ACC112 (cell line): Measurements from ENCODE around the gene MUC2.

ENCODE experiments used
- H2AFZ ChIP-seq: fragments of 200-600 bp; sonication (generic); one replicate; pipeline ENCODE4 v1.6.0; 2017; ENCODE audit warnings: antibody characterized with exemption, low read length; ENCODE audit not compliant: unreplicated experiment
- H3K27ac ChIP-seq: fragments of 200-600 bp; sonication (generic); 2 replicates; pipeline ENCODE4 v1.5.1; 2014; ENCODE audit warnings: low read depth, mild to moderate bottlenecking, antibody characterized with exemption, low read length, moderate library complexity
- H3K27me3 ChIP-seq: fragments of 200-600 bp; sonication (generic); 2 replicates; pipeline ENCODE4 v1.6.1; 2014; ENCODE audit warnings: mild to moderate bottlenecking, antibody characterized with exemption, low read length, moderate library complexity, mixed read lengths; ENCODE audit not compliant: insufficient read depth
- H3K36me3 ChIP-seq: fragments of 200-600 bp; sonication (generic); 2 replicates; pipeline ENCODE4 v1.6.1; 2016; ENCODE audit warnings: mild to moderate bottlenecking, antibody characterized with exemption, low read length, moderate library complexity, mixed read lengths; ENCODE audit not compliant: insufficient read depth
- H3K4me1 ChIP-seq: fragments of 200-600 bp; sonication (generic); one replicate; pipeline ENCODE4 v1.6.1; 2016; ENCODE audit warnings: low read length, mixed read lengths; ENCODE audit not compliant: insufficient read depth, unreplicated experiment, control insufficient read depth
- H3K4me3 ChIP-seq: fragments of 200-600 bp; sonication (generic); 2 replicates; pipeline ENCODE4 v1.5.1; 2014; ENCODE audit warnings: mild to moderate bottlenecking, low read depth, low read length
- H3K79me2 ChIP-seq: fragments of 200-600 bp; sonication (generic); one replicate; pipeline ENCODE4 v1.6.0; 2016; ENCODE audit warnings: low read length; ENCODE audit not compliant: control insufficient read depth, unreplicated experiment, insufficient read depth

MUC2 gene

GRCh38 chr11:1074244-1075221, at the start of gene MUC2:
MUC2 (plus strand) TSS chr11:1074874.
- peak within 1 kb of the TSS; percentile 84 for H2AFZ ChIP-seq
- H3K4me3 ChIP-seq = no peak within 1 kb of the TSS
- no peaks in the 10 kb centered on the region for H3K27me3 ChIP-seq
- H3K4me1 ChIP-seq = peaks cover 21% of the 10 kb centered on the region
- H3K36me3 ChIP-seq = no peaks in the 10 kb centered on the region
- peak within 1 kb of the TSS; percentile 15; the same call in 1 of the 2 replicates for H3K27ac ChIP-seq
- no peaks in the 10 kb centered on the region for H3K79me2 ChIP-seq

DNA sequence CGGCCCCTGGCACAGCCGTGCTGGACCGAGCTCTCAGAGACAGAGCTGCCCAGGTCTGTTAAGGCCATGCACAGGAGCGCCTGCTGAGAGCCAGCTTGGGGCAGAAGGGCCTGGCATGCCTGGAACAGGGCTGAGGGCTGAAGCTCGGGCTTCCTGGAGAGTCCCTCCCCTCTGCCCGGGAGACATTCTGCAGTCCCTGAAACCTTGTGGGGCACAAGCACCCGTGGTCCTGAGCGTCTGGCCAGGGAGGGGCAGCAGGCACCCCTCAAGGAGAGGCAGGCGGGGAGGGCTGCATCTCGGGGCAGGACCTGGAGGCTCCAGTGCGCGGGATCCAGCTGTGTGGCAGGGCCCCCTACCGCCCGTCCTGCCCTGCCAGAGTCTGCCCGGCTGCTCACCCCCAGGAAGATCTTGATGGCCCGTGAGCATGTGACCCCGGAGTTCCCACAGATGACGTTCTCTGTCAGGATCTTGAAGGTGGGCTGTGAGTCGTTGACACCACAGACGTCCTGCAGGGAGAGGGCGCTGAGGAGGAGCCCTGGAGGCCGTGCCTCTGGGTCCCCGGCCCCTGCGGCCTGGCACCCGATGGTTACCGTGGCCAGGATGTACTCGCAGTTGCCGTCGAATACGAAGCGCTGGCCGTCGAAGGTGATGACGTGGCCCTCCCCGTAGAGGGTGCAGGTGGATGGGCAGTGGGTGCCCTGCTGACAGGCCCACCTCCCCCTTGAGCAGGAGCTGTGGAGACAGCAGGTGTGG, 49.1 kb upstream of the MUC2 start:
- no peak overlapping the region for H3K4me3 ChIP-seq
- no peak overlapping the region for H2AFZ ChIP-seq

GRCh38 chr11:1026163-1026450, 48.6 kb upstream of the MUC2 start:
- no peaks in the 10 kb centered on the region for H3K79me2 ChIP-seq
- H2AFZ ChIP-seq = no peak overlapping the region
- H3K27me3 ChIP-seq = no peaks in the 10 kb centered on the region
- H3K27ac ChIP-seq = no peak overlapping the region
- no peak overlapping the region for H3K4me3 ChIP-seq
- H3K4me1 ChIP-seq = no peaks in the 10 kb centered on the region
- H3K36me3 ChIP-seq = no peaks in the 10 kb centered on the region

More for the DNA sequence above, 49.1 kb upstream of the MUC2 start:
- no peak overlapping the region for H3K27ac ChIP-seq
- no peaks in the 10 kb centered on the region for H3K36me3 ChIP-seq
- H3K27me3 ChIP-seq = no peaks in the 10 kb centered on the region
- no peaks in the 10 kb centered on the region for H3K4me1 ChIP-seq
- H3K79me2 ChIP-seq = no peaks in the 10 kb centered on the region

DNA sequence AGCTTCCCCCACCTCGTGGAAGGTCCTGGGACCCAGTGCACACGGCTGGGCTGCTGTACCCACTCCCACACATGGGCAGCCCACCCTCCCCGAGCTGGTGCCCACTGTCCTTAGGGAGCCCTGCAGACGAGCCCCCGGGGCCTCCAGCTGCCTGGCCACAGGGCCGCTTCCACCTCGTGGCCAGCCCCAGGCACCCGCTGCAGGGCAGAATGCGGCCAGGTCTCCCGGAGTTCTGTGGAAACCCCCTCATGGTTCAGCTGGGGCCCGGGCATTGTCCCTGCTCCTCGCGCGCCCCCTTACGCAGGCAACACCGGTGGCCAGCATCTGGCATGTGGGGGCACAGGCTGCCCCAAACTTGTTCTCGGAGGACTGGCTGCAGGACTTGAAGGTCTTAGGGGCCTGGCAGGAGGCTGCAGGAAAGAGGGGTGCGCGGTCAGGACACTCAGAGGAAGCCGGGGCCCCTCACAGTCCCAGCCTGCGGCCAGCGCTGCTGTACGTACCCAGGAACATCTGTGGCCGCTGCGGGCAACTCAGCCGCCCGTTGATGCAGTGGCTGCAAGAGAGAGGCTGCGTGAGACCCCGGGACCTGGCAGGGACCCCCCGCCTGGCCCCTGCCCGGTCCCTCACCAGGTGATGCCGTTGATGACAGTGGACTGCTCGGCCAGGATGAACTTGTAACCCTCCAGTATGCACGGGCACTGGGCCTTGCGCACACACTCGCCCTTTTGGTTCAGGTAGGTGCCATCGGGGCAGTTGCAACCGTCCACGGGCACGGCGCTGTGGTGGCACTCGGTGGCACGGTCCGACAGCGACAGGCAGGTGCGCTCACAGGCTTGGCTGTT, 47.8 kb upstream of the MUC2 start:
- H3K27me3 ChIP-seq = no peaks in the 10 kb centered on the region
- no peak overlapping the region for H3K27ac ChIP-seq
- no peak overlapping the region for H3K4me3 ChIP-seq
- no peaks in the 10 kb centered on the region for H3K36me3 ChIP-seq
- H3K79me2 ChIP-seq = no peaks in the 10 kb centered on the region
- no peaks in the 10 kb centered on the region for H3K4me1 ChIP-seq
- no peak overlapping the region for H2AFZ ChIP-seq

GRCh38 chr11:1027483-1028290, 47.0 kb upstream of the MUC2 start:
- Histone ChIP-seq H2AFZ (no peak overlapping the region), H3K79me2 (no peaks in the 10 kb centered on the region), H3K27ac (no peak overlapping the region), H3K4me3 (no peak overlapping the region), H3K4me1 (no peaks in the 10 kb centered on the region), H3K27me3 (no peaks in the 10 kb centered on the region), H3K36me3 (no peaks in the 10 kb centered on the region)

- Histone ChIP-seq H3K27ac (no peak overlapping the region), H3K27me3 (no peaks in the 10 kb centered on the region), H2AFZ (no peak overlapping the region), H3K4me1 (no peaks in the 10 kb centered on the region), H3K36me3 (no peaks in the 10 kb centered on the region), H3K79me2 (no peaks in the 10 kb centered on the region), H3K4me3 (no peak overlapping the region)
Measured at GRCh38 chr11:1028291-1028540, 46.5 kb upstream of the MUC2 start.

DNA sequence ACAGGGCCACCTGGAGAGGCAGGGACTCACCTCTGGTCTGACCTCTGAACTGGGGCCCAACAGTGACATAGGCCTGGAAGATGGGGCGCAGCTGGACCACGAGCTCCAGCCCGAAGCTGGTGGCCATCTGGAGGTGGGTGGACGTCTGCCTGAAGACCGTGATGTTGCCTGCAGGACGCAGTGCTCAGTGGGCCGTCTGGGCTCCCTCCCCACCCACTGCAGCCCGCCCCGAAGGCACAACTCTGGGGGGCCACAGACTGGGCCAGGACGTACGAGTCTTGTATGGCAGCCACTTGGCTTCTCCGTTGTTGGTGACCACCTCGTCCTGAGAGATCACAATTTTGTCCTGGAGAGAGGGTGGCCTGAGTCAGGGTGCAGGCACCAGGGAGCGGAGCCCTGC, 46.1 kb upstream of the MUC2 start:
- no peak overlapping the region for H2AFZ ChIP-seq
- H3K36me3 ChIP-seq = no peaks in the 10 kb centered on the region
- H3K27ac ChIP-seq = no peak overlapping the region
- H3K27me3 ChIP-seq = no peaks in the 10 kb centered on the region
- no peak overlapping the region for H3K4me3 ChIP-seq
- no peaks in the 10 kb centered on the region for H3K79me2 ChIP-seq
- no peaks in the 10 kb centered on the region for H3K4me1 ChIP-seq

DNA sequence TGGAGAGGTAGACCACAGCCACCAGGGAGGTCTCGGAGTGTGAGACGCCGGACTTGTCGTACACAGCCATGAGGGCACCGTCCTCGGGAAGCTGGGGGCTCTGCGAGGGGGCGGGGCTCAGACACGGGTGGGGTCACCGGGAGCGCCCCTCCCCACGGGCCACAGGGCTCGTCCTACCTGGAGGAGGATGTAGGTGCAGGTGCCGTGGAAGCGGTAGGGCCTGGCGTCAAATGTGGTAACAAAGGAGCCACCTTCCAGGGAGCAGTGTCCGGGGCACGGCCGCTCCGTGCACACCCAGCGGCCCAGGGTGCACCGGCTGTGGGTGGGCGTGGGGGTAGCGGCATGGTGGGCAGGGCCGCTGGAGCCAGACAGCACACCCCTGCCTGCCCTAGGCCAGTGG, 45.6 kb upstream of the MUC2 start:
- no peak overlapping the region for H3K27ac ChIP-seq
- no peak overlapping the region for H3K4me3 ChIP-seq
- no peaks in the 10 kb centered on the region for H3K27me3 ChIP-seq
- H3K79me2 ChIP-seq = no peaks in the 10 kb centered on the region
- no peaks in the 10 kb centered on the region for H3K4me1 ChIP-seq
- no peaks in the 10 kb centered on the region for H3K36me3 ChIP-seq
- H2AFZ ChIP-seq = no peak overlapping the region

- Histone ChIP-seq H3K4me3 (no peak overlapping the region), H3K4me1 (no peaks in the 10 kb centered on the region), H3K27ac (no peak overlapping the region), H3K79me2 (no peaks in the 10 kb centered on the region), H2AFZ (no peak overlapping the region), H3K27me3 (no peaks in the 10 kb centered on the region), H3K36me3 (no peaks in the 10 kb centered on the region)
Measured at GRCh38 chr11:1029654-1030053, 45.0 kb upstream of the MUC2 start.

DNA sequence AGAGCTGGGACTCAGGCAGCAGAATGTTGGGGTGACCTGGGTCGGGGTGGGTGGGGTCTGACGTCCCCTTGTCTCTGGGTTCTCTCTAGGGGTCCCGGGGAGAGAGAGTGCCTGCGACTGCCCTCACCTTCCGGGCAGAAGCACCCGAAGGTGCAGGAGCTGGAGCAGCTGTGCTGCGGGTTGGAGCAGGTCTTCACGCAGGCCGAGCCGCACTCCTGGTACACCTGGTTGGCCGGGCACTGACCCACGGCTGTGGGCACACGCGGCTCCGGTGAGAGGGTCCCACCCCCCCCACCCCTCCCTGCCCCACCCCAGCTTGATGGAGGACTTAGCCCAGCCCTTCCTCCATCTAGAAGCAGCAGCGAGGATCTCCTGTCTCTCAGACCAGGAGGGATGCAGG, 44.6 kb upstream of the MUC2 start:
- Histone ChIP-seq H3K4me3 (no peak overlapping the region), H2AFZ (no peak overlapping the region), H3K79me2 (no peaks in the 10 kb centered on the region), H3K27me3 (no peaks in the 10 kb centered on the region), H3K4me1 (no peaks in the 10 kb centered on the region), H3K27ac (no peak overlapping the region), H3K36me3 (no peaks in the 10 kb centered on the region)
